ENCODE data around the gene SMIM5. TPM values are rescaled to one million over a fixed set of nuclear protein-coding genes. Genes with fewer than 3 reads are reported as not detected.

Gene SMIM5
- total RNA-seq, 2 experiments from 2014 or later: 0.06 TPM; not detected in 1

DNA sequence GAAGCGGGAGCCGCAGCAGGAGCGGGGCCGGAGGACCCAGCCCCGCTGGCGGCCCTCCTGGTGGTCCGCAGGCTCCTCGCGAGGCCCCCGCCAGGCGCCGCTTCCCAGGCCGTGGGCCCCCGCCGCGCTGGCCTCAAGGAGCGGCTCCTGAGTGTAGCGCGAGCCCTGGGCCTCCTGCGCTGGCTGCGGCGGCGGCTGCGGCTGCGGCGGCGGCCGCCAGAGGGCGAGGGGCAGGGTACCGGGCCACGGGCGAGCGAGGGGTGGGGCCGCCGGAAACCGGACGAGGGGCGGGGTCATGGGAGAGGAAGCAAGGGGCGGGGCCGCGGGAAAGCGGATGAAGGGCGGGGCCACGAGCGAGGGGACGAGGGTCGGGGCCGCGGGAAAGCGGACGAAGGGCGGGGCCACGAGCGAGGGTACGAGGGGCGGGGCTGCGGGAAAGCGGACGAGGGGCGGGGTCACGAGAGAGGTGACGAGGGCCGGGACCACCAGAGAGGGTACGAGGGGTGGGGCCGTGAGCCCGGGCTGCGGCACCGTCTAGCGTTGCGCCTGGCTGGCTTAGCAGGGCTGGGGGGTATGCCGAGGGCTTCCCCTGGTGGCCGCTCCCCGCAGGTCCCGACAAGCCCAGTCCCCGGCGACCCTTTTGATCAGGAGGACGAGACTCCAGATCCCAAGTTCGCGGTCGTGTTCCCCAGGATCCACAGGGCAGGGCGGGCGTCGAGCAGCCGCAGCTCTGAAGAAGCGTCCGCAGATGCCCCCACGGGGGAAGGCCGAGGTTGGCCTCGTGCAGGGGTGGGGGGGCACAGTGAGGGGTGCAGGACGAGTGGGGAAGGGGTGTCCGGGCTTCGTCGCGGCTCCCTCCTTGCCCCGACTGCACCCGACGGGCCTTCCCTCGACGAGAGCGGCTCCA lies 44.0 kb upstream of the SMIM5 start:
- H3K27ac ChIP-seq (ENCODE audit: low read depth, low read length, poor library complexity, severe bottlenecking): no peak overlapping the region
- CTCF ChIA-PET (ENCODE audit: unreplicated experiment): interaction anchor here (0.6 kb wide), 1 partner anchor 12 kb away, joined by 3 read pairs; no protein-coding TSS in a partner anchor
- DNase-seq (ENCODE audit: low spot score): peak; percentile 98

DNA sequence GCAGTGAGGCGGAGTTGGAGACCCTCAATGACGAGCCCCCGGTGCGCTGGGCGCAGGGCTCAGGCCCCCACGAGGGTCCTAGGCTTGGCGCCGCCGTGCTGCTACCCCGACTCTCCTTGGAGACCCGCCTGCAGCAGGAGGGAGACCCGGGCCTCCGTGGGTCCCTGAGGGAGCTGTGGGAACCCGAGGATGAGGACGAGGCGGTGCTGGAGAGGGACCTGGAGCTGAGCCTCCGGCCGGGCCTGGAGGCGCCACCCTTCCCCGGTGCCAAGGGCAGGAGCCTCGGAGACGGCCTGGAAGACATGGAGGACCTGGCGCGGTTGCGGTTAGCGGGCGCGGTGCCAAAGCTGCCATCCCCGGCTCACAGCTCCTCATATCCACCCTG lies 43.3 kb upstream of the SMIM5 start:
- no peak overlapping the region for H3K27ac ChIP-seq (ENCODE audit: low read depth, low read length, poor library complexity, severe bottlenecking)
- H2AFZ ChIP-seq (ENCODE audit: low read length): peak overlapping the region; percentile 72; the same call in 1 of the 2 replicates
- H3K4me3 ChIP-seq (ENCODE audit: low read depth, low read length, poor library complexity, severe bottlenecking): peak overlapping the region; percentile 67
- DNase-seq (ENCODE audit: low spot score): no peak
- H3K79me2 ChIP-seq (ENCODE audit: insufficient read depth, low read depth, low read length): no peaks in the 10 kb centered on the region
- H4K20me1 ChIP-seq (ENCODE audit: insufficient read depth, low read length): no peaks in the 10 kb centered on the region
- CTCF ChIA-PET (ENCODE audit: unreplicated experiment): interaction anchor here (0.6 kb wide), 1 partner anchor 11 kb away, joined by 3 read pairs; no protein-coding TSS in a partner anchor
- POLR2A ChIA-PET: interaction anchor here (1.3 kb wide), 1 partner anchor 19 kb away, joined by 5 read pairs; no protein-coding TSS in a partner anchor
- H3K4me2 ChIP-seq (ENCODE audit: low read length): peak overlapping the region; percentile 71
- TF ChIP-seq EZH2phosphoT487 (IDR thresholded peaks at IDR 0.05; ENCODE audit: borderline replicate concordance, low read depth, low read length) (no peak), CTCF (conservative IDR thresholded peaks at IDR 0.05; ENCODE audit: low read length) (no peak)
- no TSS peak for BruUV-seq (replicated peaks)
- intact Hi-C loops (cut with micrococcal nuclease; ENCODE audit: unreplicated experiment): loop anchor here (1.0 to 2.0 kb wide), 5 partner anchors 19 to 164 kb away; partner anchors contain the start of genes LLGL2 and TSEN54
- no peaks in the 10 kb centered on the region for H3K9me2 ChIP-seq (ENCODE audit: insufficient read depth, low read length)
- peaks cover 21% of the 10 kb centered on the region for H3K4me1 ChIP-seq (ENCODE audit: insufficient read depth, low read length, poor library complexity, severe bottlenecking)
- H3K36me3 ChIP-seq (ENCODE audit: insufficient read depth, low read length): no peaks in the 10 kb centered on the region
- H3K9me3 ChIP-seq (ENCODE audit: low read length): no peaks in the 10 kb centered on the region

More for the DNA sequence above, 44.0 kb upstream of the SMIM5 start:
- Histone ChIP-seq H4K20me1 (ENCODE audit: insufficient read depth, low read length) (no peaks in the 10 kb centered on the region), H3K9me3 (ENCODE audit: low read length) (no peaks in the 10 kb centered on the region), H3K9me2 (ENCODE audit: insufficient read depth, low read length) (no peaks in the 10 kb centered on the region), H3K4me3 (ENCODE audit: low read depth, low read length, poor library complexity, severe bottlenecking) (peak overlapping the region; percentile 67), H3K4me2 (ENCODE audit: low read length) (peak overlapping the region; percentile 71), H3K79me2 (ENCODE audit: insufficient read depth, low read depth, low read length) (no peaks in the 10 kb centered on the region), H3K4me1 (ENCODE audit: insufficient read depth, low read length, poor library complexity, severe bottlenecking) (peaks cover 25% of the 10 kb centered on the region), H3K36me3 (ENCODE audit: insufficient read depth, low read length) (no peaks in the 10 kb centered on the region), H2AFZ (ENCODE audit: low read length) (peak overlapping the region; percentile 72)
- intact Hi-C loops (cut with micrococcal nuclease; ENCODE audit: unreplicated experiment): loop anchor here (1.0 to 2.0 kb wide), 5 partner anchors 18 to 163 kb away; partner anchors contain the start of genes LLGL2 and TSEN54
- BruUV-seq (replicated peaks): no TSS peak
- peak; percentile 77 for TF ChIP-seq CTCF (conservative IDR thresholded peaks at IDR 0.05; ENCODE audit: low read length)
- no peak for TF ChIP-seq EZH2phosphoT487 (IDR thresholded peaks at IDR 0.05; ENCODE audit: borderline replicate concordance, low read depth, low read length)
- POLR2A ChIA-PET: interaction anchor here (0.6 to 1.3 kb wide), 2 partner anchors 18 to 220 kb away, joined by 3 to 5 read pairs; no protein-coding TSS in a partner anchor

Measured in OCI-LY7 (cell line).